Medulla oblongata (tissue), 1 donor: ENCODE results near the gene ARHGAP28.
"Not testable (repeated sequence)": the region's sequence is repeated elsewhere in the genome, so short reads cannot be mapped to it uniquely, and the experiment has no call there.

Experiments used
- DNase-seq: peaks from one replicate; pipeline ENCODE4 v3.0.0-alpha.2; 2015; ENCODE audit errors: extremely low spot score

ARHGAP28 gene

DNA sequence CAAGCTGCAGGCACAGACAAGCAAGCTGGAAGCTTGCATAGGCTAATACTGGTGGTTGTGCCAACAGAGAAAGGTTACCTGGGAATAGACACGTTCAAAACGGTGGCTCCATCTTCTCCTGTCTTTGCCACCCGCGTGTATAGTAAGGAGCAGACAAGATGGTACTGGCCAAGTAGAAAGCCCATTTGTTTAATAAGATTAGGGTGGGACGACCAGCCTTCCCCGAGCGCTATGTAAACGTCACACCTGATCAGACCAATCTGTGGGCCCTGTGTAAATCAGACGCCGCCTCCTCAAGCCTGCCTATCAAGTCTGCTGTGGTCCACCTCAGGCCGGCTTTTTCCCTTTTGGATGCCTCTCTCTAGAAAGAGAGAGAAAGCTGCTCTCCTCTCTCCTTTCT is 198.8 kb downstream of the ARHGAP28 start:
- DNase-seq = no peak

DNA sequence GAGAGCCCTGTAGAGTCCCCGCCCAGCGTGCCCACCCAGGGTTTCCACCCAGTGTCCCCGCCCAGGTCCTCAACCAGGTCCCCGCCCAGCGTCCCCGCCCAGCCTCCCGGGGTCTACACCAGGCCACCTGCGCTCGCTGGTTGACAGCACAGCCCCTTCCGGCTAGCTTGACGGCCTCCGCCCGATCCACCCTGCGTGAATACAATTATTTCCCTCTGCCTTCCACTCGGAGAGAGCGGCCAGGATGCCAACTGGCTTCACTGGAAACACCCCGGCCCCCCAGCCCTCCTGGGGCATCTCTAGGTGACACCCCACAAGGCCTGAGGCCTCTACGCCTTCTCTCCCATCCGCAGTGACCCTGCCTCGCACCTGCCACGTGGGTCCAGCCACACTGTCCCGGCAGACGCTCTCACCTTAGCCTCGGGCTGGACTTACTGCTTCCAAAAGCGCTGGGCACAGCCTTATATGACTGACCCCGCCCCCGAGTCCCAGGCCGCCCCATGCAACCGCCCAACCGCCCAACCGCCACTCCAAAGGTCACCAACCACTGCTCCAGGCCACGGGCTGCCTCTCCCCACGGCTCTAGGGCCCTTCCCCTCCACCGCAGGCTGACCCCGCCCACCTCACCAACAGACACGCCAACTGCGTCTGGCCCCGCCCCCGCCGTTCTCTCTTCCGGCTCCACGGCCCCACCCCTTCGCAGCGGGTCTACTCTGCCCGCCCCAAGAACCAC is 200.0 kb downstream of the ARHGAP28 start:
- no peak for DNase-seq

DNA sequence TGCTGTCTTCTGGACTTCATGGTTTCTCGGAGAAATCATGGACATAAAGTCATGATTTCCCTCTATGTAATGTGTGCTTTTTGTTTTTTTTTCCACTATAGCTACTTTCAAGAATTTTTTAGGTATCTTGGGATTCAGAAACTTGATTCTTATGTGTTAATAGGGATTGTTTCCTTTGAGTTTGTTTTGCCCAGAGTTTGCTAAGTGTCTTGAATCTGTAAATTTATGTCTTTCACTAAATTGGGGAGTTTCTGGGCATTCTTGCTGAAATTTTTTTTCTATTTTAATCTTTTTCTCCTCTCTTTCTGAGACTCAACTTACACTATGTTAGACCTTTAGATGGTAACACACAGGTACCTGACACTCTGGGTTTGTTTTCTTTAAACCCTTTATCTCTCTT is 205.3 kb downstream of the ARHGAP28 start:
- no peak for DNase-seq

DNA sequence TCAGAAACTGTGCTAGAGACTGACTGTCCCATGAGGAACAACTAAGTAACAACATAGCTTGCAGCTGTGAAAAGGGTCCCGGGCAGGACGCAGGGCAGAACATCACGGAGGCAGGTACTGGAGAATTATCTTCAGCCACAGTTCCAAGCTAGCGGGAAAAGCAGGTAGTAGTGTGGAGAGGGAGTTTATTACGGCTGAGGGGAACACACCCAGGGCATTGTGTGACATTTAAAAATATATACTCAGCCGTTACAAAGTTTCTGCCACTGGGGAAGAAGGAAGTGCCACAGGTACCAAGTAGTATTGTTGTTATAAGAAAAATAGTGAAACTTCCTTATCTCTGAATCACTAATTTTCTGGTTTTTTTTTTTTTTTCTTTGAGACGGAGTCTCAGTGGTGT is 208.5 kb downstream of the ARHGAP28 start:
- DNase-seq = no peak

DNA sequence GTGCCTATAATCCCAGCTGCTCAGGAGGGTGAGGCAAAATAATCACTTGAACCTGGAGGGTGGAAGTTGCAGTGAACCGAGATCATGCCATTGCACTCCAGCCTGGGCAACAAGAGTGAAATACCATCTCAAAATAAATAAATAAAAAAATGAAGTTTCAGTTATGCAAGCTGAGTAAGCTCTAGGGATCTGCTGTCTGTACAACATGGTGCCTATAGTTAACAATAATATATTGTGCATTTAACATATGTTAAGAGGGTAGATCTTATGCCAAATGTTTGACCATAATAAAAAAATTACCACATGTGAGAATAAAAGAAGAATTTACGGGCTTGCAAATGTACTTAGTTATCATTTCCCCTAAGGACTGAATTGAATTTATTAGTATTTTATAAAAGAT is 208.9 kb downstream of the ARHGAP28 start:
- DNase-seq = not testable (repeated sequence)

DNA sequence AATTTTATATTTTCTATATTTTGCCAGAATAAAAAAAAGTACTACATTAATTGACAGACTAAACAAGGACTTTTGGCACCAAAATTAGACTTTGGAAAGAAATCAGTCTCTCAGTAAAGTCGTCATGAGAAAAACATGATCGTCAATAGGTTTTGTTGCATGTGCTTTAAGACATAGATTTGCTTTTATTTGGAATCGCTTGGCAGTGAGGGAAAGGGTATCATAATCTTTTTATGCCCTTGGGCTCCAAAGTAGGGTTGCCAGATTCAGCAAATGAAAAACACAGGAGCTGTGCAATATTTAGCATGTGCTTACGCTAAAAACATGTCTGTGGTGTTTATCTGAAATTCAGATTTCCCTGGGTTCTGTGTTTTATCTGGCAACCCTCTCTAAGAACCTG is 210.5 kb downstream of the ARHGAP28 start:
- no peak for DNase-seq

DNA sequence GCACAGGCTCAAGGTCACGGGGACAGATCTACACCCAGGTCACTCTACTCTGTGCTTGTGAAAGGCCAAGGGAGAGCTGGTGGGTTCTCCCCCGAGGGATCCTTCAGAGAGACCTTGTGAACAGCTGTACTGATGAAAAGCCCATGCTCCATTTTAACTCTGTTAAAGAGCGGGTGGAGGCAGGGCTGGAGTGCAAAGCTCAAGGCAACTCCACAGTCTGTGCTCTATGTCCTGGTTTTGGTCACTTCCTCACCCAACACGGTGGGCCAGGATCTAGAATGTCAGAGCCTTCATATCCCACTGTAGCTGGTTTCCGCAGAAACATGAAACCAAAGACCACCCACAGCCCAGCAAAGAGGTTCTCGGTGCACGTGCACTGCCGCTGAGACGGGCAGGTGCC is 210.9 kb downstream of the ARHGAP28 start:
- no peak for DNase-seq

DNA sequence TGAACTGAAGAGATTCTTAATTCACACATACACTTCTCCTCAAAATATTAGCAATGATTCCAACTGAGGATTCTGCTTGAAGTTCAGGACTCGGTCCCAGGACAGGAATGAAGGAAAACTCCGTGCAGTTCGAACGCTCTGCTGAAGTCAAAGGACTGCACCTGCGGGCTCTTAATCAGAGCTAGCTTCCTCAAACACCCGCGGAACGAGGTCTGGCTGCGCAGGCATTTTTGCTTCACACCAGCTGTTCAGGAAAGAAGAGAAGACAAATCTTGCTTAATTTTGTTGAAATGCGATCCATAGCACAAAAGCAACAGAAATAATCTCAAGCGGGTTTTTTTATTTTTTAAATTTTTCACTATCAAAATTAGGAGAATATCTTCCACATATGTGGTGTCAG is 212.5 kb downstream of the ARHGAP28 start:
- no peak for DNase-seq

DNA sequence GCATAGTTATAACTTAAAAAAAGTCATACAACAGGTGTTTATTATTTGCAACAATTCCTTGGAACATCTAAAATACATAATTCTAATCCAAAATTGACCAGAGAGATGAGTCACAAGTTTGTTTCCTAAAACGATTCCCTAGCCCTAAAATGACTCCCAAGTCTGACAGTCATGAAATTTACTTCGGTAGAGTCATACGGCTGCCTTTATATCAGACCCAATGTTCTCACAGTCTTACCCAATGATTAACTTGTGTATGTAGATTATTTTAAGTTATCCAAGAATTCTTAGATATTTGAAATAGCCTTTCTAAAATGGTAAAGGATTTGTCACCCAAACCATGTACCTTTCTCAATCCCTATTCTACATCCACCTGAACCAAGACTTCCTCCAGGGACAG is 213.2 kb downstream of the ARHGAP28 start:
- DNase-seq = no peak

DNA sequence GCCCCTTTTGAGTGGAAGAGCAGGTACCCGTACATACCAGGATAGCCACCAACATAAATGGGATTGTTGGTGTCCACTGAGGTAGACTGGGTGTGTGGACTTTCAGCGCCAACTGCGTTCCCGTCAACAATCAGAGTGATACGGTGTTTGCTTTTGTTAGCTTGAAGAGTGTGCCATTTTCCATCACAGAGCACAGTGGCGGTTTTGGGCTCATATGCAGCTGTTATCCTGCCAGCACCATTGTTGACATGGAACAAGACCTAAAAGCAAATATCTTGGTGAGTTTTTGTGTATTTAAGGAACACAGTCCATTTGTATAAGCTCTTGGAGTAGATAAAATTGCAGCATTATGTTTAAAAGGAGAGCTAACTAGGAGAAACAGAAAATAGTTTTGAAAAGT is 213.6 kb downstream of the ARHGAP28 start:
- no peak for DNase-seq

DNA sequence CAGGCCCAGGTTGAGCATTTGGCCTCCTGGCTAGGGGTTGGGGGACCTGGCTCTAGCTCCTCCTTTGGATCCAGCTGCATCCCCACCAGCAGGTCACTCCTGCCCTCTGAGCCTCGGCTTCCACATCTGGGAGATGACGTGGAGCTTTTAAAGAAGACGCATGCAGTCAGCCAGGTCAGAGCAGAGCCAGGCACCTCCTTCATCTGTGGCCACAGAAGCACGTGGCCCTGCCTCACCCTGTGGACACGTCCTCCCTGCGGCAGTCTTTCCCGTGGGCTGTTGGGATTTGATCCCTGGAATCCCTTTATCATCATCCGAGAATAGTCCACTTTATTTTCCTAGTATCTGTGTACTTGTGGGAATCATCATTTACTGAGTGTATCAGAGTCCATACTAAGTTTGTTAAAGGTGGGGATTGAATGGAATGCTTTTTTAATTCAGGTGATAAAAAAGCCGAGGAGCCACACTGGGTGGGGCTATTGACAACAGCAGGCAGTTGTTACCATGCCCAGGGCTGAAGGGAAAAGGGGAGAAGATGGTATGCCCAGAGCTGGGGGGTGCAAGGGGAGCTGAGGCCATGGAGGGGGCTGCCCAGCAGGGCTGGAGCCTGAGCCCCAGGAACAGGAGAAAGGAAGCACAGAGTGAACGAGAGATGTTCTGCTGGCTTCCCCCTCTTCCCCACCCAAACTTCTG is 218.0 kb downstream of the ARHGAP28 start:
- DNase-seq = no peak

DNA sequence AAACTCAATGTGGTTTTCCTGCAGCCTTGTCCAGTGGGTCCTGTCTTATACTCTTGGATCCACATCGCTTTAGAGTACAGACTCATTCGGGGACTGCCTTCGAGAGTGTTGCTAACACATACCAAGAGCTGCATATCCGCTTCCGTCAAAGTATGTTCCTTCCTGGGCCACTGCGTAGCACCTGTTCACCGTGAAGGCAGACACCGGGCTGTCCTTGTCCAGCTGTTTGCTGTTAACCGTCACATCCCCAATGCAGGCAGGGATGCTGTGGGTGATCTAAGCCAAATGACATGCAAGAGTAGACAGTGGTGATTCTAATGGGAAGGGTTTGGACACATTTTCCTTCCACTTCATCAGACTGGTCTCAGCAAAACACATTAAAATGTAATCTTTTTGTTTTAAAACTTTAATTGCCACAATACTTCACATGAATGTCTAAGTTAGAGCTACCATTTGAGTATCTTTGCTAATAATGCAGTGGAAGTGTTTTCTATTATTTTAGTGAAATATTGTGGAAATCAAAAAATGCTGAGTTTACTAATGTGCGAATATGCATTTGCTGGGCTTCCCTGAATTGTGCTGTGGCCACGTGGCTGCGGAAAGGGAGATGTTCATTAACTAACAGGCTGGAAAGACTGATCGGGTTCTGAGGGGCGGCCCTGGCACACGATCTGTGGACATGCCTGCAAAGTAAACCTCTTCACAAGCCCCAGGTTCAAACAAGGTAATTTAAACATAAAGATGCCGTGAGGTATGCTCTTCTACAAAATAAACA is 219.0 kb downstream of the ARHGAP28 start:
- no peak for DNase-seq

DNA sequence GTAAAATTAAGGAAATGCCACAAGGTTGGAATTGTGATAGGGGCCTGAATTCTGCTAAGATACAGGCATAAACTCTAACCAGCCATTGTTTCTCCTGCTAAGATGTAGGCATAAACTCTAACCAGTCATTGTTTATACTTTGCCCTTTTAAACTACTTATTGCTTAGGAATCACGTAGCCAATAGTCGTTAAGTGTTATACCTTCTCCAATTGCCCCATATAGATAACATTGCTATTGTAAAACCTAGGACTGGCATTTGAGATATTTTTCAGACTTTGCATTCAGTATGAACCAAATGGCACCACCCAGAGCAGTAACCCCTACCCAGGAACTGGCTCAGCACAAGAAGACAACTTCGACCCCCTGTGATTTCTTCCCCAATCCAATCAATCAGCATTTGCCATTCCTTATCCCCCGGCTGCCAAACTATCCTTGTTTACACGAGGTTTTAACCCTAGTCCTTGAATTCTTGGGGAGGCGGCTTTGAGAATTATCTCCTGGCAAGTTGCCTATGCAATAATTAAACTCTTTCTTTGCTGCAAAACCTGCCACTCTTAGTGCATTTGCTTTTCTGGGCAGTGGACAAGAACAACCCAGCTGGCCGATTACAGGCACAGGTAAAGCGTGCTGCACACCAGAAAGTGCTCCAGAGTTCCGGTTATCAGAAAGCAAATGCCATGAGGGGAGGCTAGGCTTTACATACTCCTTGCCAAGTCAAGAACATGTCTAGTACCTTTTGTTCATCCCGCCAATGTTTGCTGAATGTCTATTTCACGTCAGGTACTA is 220.5 kb downstream of the ARHGAP28 start:
- no peak for DNase-seq

DNA sequence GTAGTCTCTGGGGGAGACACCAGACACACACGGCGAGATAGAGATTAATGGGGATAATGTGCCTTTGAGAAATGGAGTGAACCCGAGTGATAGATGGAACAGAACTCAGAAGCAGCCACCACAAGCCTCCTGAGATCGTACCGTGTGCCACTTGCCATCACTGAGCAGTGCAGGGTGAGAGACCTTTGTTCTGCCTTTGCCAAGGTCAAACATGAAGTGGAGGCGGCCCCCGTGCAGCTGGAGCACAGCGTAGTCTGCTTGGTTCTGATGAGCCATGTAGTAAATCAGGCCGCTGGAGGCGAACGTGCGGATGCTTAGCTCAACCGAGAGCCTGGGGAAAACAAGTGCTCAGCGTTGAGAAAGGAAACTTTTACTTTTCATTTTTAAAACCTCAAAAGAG is 221.1 kb downstream of the ARHGAP28 start:
- DNase-seq = no peak

DNA sequence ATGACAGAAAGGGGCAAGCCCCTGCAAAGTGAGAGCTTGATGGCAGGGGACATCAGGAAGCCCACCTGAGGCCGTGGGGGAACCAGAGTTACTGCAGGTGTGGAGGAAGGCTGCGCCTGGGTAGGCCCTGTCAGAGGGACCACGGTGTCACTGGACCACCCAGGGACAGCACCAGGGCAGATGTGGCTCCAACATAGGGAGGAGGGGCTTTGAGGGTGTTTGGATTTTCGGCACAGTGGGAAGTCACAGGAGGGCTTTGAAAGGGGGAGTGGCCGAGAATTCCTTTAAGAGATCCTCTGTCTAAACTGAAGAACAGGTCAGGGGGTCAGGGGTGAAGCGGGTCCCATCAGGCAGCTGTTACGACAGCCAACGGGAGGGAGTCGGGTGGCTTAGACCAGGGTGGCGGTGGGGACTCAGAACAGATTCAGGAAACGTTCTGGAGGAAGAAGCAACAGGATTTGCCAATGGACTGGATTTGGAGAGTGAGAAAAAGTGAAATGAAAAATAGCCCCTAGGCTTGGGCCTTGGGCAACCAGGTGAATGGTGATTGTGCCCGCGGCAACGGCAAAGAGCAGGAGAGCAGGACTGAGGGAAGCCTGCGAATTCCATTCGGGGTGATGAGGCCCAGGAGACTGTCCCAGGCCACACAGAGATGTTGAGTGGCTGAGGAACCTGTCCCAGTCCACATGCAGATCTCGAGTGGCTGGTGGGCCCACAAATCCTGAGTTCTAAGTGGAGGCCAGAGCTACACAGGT is 222.0 kb downstream of the ARHGAP28 start:
- DNase-seq = no peak

DNA sequence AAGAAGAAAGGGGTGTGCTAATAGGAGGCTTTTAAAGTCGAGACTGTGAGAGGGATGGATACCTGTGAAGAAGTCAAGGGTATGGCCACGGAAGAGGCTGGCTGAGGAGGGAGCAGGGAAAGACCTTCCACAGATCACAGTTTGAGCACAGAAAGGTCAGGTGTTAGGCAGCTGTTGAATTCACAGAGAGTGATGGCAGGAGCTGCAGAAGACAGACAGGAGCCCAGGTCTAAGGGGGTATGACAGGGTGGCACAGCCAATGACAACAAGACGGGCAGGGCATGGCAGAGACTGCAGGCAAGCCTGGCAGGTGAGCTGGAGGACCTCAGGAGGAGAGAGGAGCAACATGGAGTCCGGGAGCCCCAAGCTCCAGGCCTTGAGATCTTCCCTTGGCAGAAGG is 225.0 kb downstream of the ARHGAP28 start:
- DNase-seq = no peak

DNA sequence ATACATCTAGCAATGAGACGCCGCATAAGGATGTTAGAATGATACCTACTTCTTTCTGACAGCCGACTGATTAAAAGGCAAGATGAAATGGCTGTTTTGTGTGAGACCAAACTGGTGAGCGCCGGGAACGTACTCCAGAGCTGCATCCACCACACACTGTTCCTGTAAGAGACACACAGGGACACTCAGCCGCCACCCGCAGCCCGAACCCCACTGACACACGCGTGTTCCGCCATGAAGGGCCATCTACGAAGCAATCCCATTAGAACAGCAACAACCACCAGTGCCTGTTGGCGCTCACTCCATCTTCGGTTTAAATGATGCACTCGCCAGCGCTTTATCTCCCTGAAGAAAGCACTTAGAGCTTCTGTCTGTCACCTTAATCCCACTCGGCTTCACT is 225.8 kb downstream of the ARHGAP28 start:
- DNase-seq = no peak

DNA sequence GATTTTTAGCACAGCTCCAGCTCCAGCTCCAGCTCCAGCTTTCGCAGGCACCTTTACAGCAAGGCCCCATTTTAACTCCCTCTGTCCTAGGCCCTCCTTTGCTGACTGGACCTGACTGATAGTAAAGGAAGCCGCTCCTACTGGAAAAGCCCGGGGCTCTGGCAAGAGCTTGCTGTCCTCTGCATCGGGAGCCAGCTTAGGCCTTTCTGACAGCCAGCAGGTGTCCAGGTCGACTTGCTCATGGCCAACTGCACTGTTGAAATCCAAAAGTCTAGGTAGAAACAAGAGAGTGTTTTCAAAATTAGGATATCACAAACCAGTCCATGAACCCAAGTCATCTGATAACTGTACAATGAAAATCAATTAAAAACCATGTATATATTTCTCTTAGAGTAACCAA is 227.0 kb downstream of the ARHGAP28 start:
- DNase-seq = no peak

DNA sequence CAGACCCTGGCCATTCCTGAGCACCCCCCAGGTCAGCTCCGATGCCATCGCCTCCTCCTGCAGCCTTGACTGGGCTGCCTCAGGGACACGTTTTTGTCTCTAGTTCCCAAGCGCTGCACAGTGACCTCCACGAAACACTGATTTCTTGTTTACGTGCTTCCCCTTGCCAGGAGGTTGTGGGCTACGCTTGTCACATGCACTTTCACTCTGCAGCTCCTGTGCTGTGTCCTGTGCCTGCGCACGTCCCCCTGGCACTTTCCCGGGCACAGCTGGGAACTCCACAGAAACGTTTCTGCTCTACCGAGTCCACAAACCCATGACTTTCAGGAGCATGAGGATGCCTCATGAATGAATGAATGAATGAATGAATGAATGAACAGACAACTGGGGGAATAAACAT is 227.5 kb downstream of the ARHGAP28 start:
- no peak for DNase-seq

DNA sequence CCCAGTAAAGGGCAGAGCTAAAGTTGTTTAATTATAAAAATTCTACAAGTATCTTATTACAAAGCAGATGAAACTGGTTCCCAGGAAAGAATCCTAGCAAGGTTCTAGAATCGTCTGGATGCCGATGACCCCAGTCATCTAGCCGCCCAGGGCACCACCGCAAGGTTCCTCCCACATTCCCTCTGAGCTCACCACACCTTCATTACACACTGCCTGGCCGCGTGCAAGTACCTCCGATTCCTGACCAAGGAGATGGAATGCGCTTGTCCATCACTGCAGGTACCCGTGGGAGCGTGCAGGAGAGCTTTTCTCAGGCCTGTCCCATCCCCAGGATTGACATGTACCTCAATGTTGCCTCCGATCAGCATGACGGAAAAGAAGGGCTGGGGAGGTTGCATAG is 229.6 kb downstream of the ARHGAP28 start:
- no peak for DNase-seq

DNA sequence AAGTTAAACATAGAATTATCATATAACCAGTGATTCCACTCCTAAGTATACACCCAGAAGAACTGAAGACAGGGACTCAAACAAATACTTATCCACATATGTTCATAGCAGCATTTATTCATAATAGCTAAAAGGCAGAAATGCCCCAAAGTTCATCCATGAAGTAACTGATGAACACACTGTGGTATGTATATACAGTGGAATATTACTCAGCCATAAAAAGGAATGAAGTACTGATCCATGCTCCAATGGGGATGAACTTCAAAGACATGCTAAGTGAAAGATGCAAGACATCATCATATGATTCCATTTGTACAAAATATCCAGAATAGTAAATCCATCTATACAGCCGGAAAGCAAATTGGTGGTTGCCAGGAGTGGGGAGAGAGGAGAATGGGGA is 230.6 kb downstream of the ARHGAP28 start:
- no peak for DNase-seq
